Activated T-cell treated with anti-CD3 and anti-CD28 coated beads for 1 hour (primary cell): ENCODE results near the gene XBP1.
"Not testable (repeated sequence)": the region's sequence is repeated elsewhere in the genome, so short reads cannot be mapped to it uniquely, and the experiment has no call there.

Experiments
- DNase-seq: peaks from one replicate; pipeline ENCODE4 v3.0.0-alpha.2; 2020; ENCODE audit warnings: low read depth

Gene XBP1

DNA sequence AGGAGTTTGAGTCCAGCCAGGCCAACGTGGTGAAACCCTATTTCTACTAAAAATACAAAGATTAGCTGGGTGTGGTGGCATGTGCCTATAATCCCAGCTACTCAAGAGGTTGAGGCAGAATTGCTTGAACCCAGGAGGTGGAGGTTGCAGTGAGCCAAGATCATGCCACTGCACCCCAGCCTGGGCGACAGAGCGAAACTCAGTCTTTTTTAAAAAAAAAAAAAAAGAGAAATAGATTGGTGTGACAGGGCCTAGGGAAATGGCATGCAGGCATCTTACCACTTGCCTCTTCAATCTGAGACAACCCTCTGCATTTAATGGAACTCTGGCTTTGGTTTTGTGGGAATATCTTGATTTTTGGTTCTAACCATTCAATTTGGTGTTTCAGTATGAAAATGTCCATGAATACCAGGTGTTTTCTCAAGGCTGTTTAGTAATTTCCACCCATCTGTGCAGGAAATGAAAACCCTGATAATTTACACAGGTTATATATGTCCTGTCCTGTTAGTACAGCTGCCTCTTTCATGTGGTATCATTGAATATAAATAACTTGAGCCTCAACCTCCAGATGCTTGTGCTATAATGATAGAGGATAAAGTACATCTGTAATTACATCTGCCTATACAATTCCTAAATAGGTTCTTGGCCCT is 8.4 kb downstream of the XBP1 start:
- DNase-seq: no peak

DNA sequence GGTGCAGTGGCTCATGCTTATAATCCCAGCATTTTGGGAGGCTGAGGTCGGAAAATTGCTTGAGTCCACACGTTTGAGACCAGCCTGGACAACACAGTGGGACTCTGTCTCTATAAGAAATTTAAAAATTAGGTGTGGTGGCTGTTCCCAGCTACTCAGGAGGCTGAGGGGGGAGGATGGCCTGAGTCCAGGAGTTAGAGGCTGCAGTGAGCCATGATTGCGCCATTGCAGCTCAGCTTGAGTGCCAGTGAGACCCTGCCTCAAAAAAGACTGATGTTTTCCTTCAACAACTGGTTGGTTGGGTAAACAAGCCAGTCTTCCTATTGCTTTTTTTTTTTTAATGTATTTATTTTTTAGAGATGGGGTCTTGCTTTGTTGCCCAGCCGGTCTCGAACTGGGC is 9.2 kb downstream of the XBP1 start:
- DNase-seq: no peak

DNA sequence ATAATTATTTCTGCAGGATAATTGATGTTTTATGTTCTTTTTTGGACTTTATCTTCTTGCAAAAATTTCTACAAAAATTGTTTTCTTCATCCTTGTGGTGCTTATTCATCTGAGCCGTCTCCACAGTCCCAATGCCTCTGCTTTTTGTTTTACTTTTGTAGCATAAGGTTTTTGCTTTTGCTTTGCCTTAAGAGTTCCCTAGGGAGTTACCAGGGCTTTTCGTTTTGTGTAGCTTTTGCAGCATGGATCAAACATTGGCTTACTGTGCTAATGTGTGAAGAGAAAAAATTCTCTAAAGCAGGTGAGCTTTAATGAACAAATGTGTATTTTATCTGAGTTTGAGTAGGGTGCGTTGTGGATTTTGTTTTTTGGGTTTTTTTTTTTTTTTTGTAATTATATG is 11.8 kb downstream of the XBP1 start:
- DNase-seq: no peak

DNA sequence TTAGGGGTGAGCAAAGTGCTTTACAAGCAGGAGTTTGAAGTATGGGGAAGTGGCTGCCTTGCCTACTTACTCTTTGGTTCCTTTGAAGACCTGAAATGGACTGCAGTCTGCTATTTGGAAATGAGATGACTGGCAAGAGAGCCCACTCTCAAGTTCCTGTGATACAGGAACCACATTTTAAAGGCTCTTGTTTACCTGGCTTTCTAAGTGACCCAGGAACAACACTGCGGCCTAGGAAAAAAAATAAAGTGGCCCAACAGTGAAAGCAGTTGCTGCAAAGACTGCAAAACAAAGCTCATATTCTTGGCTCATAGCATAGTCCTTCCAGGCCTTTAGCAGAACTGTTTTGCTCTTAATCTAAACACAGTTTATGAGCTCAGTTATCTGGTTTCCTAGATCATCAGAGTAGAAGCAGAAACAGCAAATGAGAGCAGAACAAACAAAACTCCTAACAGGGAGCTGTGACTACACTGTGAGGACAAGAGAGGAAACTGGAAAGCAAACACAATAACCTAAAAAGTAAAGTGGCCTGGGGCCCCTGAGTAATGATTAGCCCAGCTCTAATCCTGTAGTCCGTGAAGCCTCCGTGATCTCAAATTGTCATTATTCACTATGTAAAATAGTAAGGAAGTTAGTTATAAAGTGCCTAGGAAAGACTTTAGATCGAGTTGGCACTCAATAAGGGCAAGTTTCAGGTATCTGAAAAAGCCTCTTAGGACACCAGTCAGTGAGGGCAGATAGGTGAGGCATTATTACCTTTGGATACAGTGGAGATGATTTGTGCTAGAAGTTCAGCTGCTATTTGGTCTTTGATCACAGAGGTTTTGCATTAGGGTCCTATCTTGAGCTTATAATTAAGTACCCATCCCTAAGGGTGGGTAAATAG is 16.3 kb downstream of the XBP1 start:
- DNase-seq: no peak

DNA sequence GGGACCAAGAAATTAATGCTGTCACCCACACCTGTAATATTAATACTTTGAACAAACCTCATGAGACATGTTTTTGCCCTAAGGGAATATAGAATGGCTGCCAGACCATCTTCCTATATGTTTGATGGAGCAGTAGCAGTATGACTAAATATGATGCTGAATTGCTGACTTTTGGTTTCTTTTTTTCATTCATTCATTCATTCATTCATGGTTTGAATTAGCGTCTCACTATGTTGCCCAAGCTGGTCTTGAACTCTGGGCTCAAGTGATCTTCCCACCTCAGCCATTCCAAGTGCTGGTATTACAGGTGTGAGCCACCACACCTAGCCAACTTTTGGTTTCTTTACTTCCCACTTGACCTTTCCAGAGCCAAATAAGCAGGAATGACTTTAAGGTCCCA is 20.1 kb downstream of the XBP1 start:
- DNase-seq: no peak

DNA sequence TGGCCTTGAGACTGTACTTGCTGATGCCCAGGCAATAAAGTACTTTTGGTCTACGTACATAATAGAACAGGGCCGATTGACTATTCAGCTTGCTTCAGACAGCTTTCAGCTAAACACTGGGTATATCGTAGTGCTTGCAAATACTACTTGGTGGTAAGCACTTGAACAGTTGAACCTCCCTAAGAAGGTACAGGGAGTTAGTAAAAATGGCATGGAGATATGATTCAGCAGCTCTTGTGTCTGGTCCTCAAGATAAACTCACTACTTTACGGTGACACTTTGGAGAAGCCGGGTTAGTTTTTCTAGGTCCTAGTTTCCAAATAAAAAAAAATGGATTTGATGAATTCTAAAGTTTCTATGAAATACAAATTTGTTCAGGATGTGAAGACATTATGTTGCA is 20.5 kb downstream of the XBP1 start:
- DNase-seq: no peak

DNA sequence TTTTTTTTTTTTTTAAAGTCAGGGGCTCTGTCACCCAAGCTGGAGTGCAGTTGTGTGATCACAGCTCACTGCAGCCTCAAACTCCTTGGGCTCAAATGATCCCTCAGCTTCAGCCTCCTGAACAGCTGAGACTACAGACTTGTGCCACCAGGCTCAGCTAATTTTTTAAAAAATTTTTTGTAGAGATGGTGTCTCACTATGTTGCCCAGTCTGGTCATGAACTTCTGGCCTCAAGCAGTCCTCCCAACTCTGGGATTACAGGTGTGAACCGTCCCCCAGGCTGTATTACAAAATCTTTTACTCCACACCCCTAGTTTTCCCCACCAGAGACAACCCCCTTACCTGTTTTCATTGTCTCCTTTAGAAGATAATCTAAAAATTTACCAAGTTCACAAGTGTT is 26.0 kb downstream of the XBP1 start:
- DNase-seq: no peak

DNA sequence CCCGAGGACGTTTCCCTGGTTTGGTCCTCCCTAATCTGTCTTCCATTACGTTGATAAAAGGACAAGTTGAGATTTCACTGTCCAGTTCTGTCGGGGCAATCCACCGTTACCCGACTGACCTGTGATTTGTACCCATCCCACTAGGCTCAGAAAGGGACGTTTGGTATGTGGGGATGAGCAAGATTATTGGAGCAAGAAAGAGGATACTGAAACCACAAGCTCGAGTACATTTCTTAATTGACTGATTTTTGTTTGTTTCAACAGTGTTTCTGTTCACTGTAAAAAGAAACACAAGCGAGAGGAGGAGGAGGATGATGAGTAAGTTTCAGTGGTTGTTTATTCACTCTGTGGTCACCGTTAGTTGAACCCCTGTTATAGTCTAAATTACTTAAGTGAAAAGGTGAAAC is 26.9 kb downstream of the XBP1 start:
- DNase-seq: no peak

DNA sequence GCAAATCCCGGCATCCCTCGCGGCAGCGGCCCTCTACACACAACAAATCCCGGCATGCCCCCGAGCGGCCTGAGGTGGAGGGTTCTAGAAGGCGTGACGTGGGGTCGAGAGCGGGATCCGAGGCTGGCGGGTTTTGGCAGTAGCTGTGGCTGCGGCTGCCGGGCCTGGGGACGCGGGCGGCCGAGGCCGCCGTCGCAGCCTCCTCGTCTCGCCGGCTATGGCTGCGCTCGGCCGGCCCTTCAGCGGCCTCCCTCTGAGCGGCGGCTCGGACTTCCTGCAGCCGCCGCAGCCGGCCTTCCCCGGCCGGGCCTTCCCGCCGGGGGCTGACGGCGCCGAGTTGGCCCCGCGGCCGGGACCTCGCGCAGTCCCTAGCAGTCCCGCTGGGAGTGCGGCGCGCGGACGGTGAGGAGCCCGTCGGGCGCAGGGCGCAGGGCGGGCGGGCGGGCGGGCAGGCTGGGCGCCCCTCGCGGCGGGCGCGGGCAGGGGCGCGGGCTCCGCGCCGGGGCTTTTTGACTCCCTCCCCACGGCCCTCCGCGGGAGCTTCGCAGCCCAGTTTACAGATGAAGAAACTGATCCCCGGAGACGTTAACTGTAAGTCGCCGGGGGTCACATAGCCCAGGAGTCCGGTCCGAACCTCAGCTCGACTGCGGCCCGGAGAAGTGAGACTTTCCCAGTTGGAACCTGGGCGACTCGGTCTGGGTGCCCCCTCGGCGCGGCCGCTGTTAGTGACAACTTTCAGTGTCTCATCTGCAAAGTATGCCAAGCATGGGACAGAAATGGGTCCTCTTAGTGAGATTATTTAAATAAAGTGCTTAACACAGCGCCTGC is 27.5 kb downstream of the XBP1 start, which contains the start of gene CCDC117:
Gene CCDC117 (plus strand): TSS at position 63 of the 828 bp plus-strand sequence. CDS start 155 bp downstream, at position 218.
- DNase-seq: peak; percentile 90

DNA sequence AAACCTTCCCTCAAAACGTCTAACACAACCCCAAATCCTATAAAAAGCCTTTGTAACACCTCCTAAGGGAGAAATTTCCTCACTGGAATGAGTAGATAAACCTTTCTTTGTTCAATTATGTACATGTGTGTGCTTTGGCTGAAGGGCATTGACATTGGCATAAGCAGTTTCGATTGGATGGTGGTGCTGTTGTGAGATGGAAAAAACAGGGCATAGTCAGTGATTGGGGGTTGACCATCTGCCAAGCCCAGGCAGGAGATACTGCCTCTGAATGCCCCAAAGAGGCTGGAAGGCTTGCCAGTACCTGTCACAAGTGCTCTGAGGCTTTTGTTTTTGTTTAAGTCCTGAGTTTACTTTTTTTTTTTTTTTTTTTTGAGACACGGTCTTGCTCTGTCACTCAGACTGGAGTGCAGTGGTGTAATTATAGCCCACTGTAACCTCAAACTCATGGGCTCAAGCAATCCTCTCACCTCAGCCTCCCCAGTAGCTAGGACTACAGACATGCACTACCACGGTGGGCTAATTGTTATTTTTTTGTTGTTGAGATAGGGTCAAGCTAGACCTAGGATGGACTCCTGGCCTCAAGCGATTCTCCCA is 29.1 kb downstream of the XBP1 start:
- DNase-seq: no peak

DNA sequence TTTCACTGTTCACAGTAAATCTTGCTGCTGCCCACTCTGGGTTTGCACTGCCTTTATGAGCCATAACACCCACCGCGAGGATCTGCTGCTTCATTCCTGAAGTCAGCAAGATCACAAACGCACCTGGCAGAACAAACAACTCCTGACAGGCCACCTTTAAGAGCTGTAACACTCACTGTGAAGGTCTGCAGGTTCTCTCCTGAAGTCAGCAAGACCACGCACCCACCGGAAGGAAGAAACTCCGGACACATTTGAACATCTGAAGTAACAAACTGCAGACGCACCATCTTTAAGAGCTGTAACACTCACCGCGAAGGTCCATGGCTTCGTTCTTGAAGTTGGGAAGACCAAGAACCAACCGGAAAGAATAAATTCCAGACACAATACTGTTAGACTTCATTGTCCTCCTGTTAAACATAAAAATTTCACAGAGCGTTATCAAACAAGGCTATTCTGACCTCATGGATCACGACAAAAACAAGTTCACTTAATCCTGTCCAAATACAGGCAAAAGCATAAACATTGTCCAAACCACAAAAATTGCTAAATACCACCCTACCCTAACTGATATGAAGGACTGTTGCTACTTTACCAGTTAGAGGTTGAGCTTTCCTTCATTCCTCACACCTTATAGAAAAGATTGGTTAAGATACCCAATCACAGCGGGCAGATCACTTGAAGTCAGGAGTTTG is 30.8 kb downstream of the XBP1 start:
- DNase-seq: no peak

DNA sequence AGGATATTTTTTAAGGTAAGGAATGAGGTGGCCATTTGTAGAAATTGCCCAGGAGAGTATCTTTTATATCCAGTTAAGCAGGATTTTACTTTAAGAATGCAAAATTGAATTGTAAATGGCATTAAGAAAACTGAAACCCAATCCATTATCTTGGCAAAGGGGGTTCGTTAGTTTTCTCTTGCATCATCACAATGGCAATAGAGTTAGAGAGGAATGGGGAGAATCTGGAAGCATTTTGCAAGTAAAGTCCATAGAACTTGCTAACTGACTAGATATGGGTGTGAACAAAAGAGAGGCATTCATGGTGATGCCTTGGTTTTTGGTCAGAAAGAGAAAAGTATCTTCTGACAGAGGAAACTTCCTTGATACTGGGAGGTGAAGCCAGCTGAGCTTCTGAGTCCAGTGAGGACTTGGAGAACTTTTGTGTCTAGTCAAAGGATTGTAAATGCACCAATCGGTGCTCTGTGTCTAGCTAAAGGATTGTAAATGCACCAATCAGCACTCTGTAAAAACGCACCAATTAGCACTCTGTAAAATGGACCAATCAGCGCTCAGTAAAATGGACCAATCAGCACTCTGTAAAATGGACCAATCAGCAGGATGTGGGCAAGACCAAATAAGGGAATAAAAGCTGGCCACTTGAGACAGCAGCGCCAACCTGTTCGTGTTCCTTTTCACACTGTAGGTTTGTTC is 31.5 kb downstream of the XBP1 start:
- DNase-seq: no peak

DNA sequence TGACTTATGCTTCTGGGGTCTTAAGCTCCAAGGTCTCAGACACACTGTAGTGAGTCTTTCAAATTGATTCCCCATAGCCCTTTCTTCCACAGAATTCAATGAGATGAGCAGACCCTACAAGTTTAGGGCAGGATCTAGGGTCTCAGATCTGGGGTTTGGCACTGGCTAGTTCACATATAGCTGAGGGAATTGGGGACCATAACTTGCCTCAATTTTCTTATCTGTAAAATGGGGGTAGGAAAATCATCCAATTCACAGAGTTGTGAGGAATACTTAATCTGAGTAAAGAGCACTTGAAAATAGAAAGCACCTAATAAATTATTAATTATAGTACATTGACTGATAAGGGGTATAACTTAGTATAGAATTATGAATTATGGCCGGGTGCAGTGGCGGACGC is 33.7 kb downstream of the XBP1 start:
- no peak for DNase-seq

DNA sequence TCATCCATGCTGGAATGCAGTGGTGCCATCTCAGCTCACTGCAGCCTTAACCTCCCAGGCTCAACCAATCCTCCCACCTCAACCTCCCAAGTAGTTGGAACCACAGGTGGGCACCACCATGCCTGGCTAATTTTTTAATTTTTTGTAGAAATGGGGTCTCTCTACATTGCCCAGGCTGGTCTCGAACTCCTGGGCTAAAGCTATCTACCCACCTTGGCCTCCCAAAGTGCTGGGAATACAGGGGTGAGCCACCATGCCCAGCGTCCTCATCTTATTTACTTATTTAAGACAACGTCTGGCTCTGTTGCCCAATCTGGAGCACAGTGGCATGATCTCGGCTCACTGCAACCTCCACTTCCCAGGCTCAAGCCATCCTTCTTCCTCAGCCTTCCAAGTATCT is 38.4 kb downstream of the XBP1 start:
- not testable (repeated sequence) for DNase-seq

DNA sequence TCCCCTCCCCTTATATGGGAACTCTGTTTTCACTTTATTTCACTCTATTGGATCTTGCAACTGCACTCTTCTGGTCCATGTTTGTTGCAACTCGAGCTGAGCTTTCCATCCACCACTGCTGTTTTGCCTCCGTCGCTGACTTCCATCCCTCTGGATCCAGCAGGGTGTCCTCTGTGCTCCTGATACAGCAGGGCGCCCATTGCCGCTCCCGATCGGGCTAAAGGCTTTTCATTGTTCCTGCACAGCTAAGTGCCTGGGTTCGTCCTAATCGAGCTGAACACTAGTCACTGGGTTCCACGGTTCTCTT is 39.0 kb downstream of the XBP1 start:
- DNase-seq: no peak

DNA sequence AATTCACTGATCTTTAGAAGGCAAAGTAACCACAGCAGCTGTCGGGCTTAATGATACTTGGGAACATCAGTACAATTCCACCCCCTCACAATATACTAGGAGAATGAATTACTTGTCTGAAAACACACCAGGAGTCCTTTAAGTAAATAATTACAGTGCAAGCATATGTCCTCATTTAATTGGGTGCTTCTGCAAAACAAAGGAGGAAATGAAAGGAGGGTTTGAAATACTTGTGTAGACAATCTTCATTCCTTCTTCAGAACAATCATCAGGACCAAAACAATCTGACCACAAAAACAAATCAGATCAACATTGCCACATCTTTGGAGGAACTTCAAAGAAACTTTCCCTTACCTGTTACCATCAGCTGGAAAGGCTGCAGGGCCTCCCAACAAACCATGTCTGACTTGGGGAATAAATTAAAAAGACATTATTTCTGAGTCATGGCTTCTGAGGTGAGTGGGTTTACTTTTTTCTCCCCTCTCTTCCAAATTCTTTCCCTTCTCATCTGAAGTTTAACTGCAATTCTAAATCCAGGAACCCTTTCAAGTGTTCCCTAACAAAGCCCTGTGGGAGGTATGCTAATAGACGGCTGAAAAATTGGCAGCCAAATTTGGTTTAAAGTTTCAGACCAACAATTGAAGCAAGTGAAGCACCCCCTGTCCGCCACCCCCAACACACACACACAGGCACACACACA is 40.4 kb downstream of the XBP1 start:
- no peak for DNase-seq

DNA sequence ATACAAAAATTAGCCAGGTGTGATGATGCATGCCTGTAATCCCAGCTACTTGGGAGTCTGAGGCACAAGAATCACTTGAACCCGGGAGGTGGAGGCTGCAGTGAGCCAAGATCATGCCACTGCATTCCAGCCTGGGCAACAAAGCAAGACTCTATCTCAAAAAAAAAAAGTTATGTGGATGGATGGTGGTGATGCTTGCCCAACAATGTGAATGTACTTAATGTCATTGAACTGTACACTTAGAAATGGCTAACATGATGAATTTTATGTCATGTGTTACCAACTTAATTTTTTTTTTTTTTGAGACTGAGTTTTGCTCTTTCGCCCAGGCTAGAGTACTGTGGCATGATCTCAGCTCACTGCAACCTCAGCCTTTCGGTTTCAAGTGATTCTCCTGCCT is 45.9 kb downstream of the XBP1 start:
- not testable (repeated sequence) for DNase-seq

DNA sequence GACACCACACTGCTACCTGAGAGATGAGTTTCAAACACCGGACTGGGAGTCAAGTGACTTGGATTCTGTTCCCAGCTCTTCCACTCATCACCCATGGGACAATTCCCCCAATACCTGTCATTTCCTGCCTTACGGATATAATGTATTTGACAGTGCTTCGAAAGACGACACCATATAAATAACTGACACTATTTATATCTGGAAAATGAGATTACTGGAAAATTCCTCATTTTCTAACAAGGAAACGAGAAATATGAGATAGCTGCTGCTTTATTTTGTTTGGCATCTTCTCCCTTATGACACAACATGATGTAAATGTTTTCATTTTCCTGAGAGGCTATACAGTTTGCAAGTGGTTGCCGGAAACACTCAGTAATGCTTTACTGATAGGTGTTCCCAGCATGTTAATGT is 49.9 kb downstream of the XBP1 start:
- DNase-seq: no peak
